NCI-H128 (cell line): Measurements from ENCODE around the gene FOXJ3.

Experiments
- DNase-seq: peaks from one replicate; lab custom pipeline; 2025; ENCODE audit not compliant: unreplicated experiment; lab: John Stamatoyannopoulos, UW

The FOXJ3 gene

GRCh38 chr1:42334240-42335049 lies 590 bp downstream of the FOXJ3 start:
- DNase-seq, result no peak

GRCh38 chr1:42333662-42334239 lies 1.3 kb downstream of the FOXJ3 start:
- no peak for DNase-seq

GRCh38 chr1:42332877-42333276 lies 2.2 kb downstream of the FOXJ3 start:
- no peak for DNase-seq

GRCh38 chr1:42330215-42330614 lies 4.8 kb downstream of the FOXJ3 start:
- no peak for DNase-seq

- DNase-seq, result no peak
Observed at GRCh38 chr1:42328916-42329496, 6.0 kb downstream of the FOXJ3 start.

GRCh38 chr1:42328047-42328625 lies 6.9 kb downstream of the FOXJ3 start:
- no peak for DNase-seq

GRCh38 chr1:42325014-42325402 lies 10.0 kb downstream of the FOXJ3 start:
- no peak for DNase-seq

GRCh38 chr1:42324398-42325013 lies 10.5 kb downstream of the FOXJ3 start:
- no peak for DNase-seq

GRCh38 chr1:42323551-42323950 lies 11.5 kb downstream of the FOXJ3 start:
- no peak for DNase-seq

GRCh38 chr1:42322577-42322976 lies 12.5 kb downstream of the FOXJ3 start:
- DNase-seq, result no peak

GRCh38 chr1:42321731-42322130 lies 13.3 kb downstream of the FOXJ3 start:
- no peak for DNase-seq

- no peak for DNase-seq
Observed at GRCh38 chr1:42320708-42321107, 14.3 kb downstream of the FOXJ3 start.

GRCh38 chr1:42319871-42320484 lies 15.1 kb downstream of the FOXJ3 start:
- no peak for DNase-seq

GRCh38 chr1:42319128-42319851 lies 15.7 kb downstream of the FOXJ3 start:
- no peak for DNase-seq

- no peak for DNase-seq
Observed at GRCh38 chr1:42318601-42319000, 16.4 kb downstream of the FOXJ3 start.

GRCh38 chr1:42317308-42317707 lies 17.7 kb downstream of the FOXJ3 start:
- no peak for DNase-seq

- DNase-seq, result no peak
Observed at GRCh38 chr1:42316292-42316691, 18.7 kb downstream of the FOXJ3 start.

- no peak for DNase-seq
Observed at GRCh38 chr1:42315500-42315899, 19.5 kb downstream of the FOXJ3 start.

- DNase-seq, result no peak
Observed at GRCh38 chr1:42313970-42314369, 21.1 kb downstream of the FOXJ3 start.

- no peak for DNase-seq
Observed at GRCh38 chr1:42312576-42313212, 22.3 kb downstream of the FOXJ3 start.
